H1 (cell line): ENCODE results near the gene PIGL. TPM values are rescaled to one million over a fixed set of nuclear protein-coding genes. Genes with fewer than 3 reads are reported as not detected.

ENCODE experiments used
- CTCF ChIA-PET: fragments of 300-600 bp; sonication (Branson Sonifier 250); formaldehyde crosslinking; loops from one replicate; lab custom pipeline; 2021; ENCODE audit not compliant: partially characterized antibody; lab: Charles Lee
- POLR2A ChIA-PET: fragments of 300-600 bp; sonication (Branson Sonifier 250); formaldehyde crosslinking; loops from one replicate; lab custom pipeline; 2021; ENCODE audit warnings: inconsistent platforms; ENCODE audit not compliant: partially characterized antibody; lab: Charles Lee
- DNase-seq, 2 experiments: peaks; one replicate each; pipeline versions ENCODE4 v3.0.0 to v3.0.0-alpha.2; 2010 to 2022; ENCODE audit warnings: low spot score in 2 of 2, low read depth in 1 of 2, mixed read lengths in 1 of 2
- FAIRE-seq: peaks from 2 replicates; lab custom pipeline; 2011; peaks lifted over from hg19 to GRCh38; lab: Jason Lieb, UNC
- H2AFZ ChIP-seq: 2 replicates; pipeline ENCODE4 v1.8.1; 2012; ENCODE audit warnings: low read length, inconsistent platforms
- H2AK5ac ChIP-seq: 2 replicates; pipeline ENCODE4 v1.6.1; 2013; ENCODE audit warnings: low read depth, low read length
- H2BK120ac ChIP-seq: replicated peaks from 2 replicates; pipeline ENCODE3; 2013; ENCODE audit warnings: low read depth, low read length, inconsistent platforms
- H2BK12ac ChIP-seq: 2 replicates; pipeline ENCODE4 v1.6.1; 2013; ENCODE audit warnings: low read depth, low read length
- H2BK15ac ChIP-seq: 2 replicates; pipeline ENCODE4 v1.6.1; 2013; ENCODE audit warnings: low read length
- H2BK20ac ChIP-seq: 2 replicates; pipeline ENCODE4 v1.6.1; 2013; ENCODE audit warnings: low read length
- H2BK5ac ChIP-seq: 2 replicates; pipeline ENCODE4 v1.6.1; 2013; ENCODE audit warnings: low read depth, low read length
- H3K14ac ChIP-seq: 2 replicates; pipeline ENCODE4 v1.6.1; 2013; ENCODE audit warnings: inconsistent platforms; ENCODE audit not compliant: insufficient read length
- H3K18ac ChIP-seq: 2 replicates; pipeline ENCODE4 v1.6.1; 2013; ENCODE audit warnings: low read length; ENCODE audit errors: extremely low read depth
- H3K23ac ChIP-seq: 2 replicates; pipeline ENCODE4 v1.6.1; 2013; ENCODE audit warnings: inconsistent platforms; ENCODE audit not compliant: insufficient read length
- H3K23me2 ChIP-seq: 2 replicates; pipeline ENCODE4 v1.6.1; 2013; ENCODE audit warnings: low read depth, low read length
- H3K27ac ChIP-seq: 2 replicates; pipeline ENCODE4 v1.6.1; 2011; ENCODE audit warnings: low read depth, low read length, inconsistent platforms
- H3K27me3 ChIP-seq, 4 experiments: replicated peaks in 1 of 4; 1 replicate in 1 of 4; 2 replicates in 3 of 4; pipeline versions ENCODE4 v1.6.1 to v1.8.1; 2011 to 2013; ENCODE audit warnings: low read length in 3 of 4, mild to moderate bottlenecking in 3 of 4, inconsistent platforms in 2 of 4, mixed read lengths in 2 of 4, moderate library complexity in 1 of 4; ENCODE audit not compliant: control insufficient read depth in 3 of 4, insufficient read depth in 3 of 4; ENCODE audit errors: extremely low read depth in 1 of 4
- H3K36me3 ChIP-seq, 4 experiments: 2 replicates each; pipeline versions ENCODE4 v1.6.1 to v1.8.1; 2011 to 2013; ENCODE audit warnings: mild to moderate bottlenecking in 4 of 4, low read length in 3 of 4, moderate library complexity in 2 of 4, control low read depth in 1 of 4, inconsistent platforms in 1 of 4; ENCODE audit not compliant: insufficient read depth in 4 of 4, control insufficient read depth in 2 of 4
- H3K4ac ChIP-seq: replicated peaks from 2 replicates; pipeline ENCODE3; 2013; ENCODE audit warnings: low read length, low read depth, mixed read lengths, inconsistent platforms; ENCODE audit not compliant: insufficient read length
- H3K4me1 ChIP-seq, 4 experiments: replicated peaks in 1 of 4; 1 replicate in 1 of 4; 2 replicates in 3 of 4; pipeline versions ENCODE4 v1.6.1 to v1.8.1; 2011 to 2013; ENCODE audit warnings: low read length in 3 of 4, inconsistent platforms in 2 of 4, mixed read lengths in 1 of 4; ENCODE audit not compliant: insufficient read depth in 4 of 4, control insufficient read depth in 3 of 4
- H3K4me2 ChIP-seq, 2 experiments: 2 replicates each; pipeline versions ENCODE4 v1.6.1 to v1.8.1; 2011 to 2013; ENCODE audit warnings: low read depth in 2 of 2, low read length in 2 of 2, control low read depth in 1 of 2, inconsistent platforms in 1 of 2, mild to moderate bottlenecking in 1 of 2; ENCODE audit not compliant: insufficient read depth in 1 of 2
- H3K4me3 ChIP-seq, 4 experiments: fragments of 200-600, 300-600 bp in 1 of 4; sonication (generic), shearing (Covaris generic), sonication (Bioruptor Twin) in 1 of 4; 2 replicates each; pipeline versions ENCODE4 v1.5.1 to v1.8.1; 2011 to 2016; ENCODE audit warnings: low read length in 4 of 4, low read depth in 3 of 4, control low read depth in 2 of 4, inconsistent platforms in 2 of 4, mild to moderate bottlenecking in 2 of 4, mixed read lengths in 1 of 4, moderate library complexity in 1 of 4; ENCODE audit not compliant: insufficient read depth in 2 of 4; ENCODE audit errors: extremely low read depth in 1 of 4
- H3K56ac ChIP-seq: replicated peaks from 2 replicates; pipeline ENCODE3; 2013; ENCODE audit warnings: low read depth, mild to moderate bottlenecking, mixed read lengths, low read length, inconsistent platforms; ENCODE audit not compliant: insufficient read length
- H3K79me1 ChIP-seq: 2 replicates; pipeline ENCODE4 v1.6.1; 2013; ENCODE audit warnings: low read depth, low read length, control low read depth
- H3K79me2 ChIP-seq, 2 experiments: 2 replicates each; pipeline versions ENCODE4 v1.6.1 to v1.8.1; 2012 to 2013; ENCODE audit warnings: low read length in 2 of 2, mild to moderate bottlenecking in 2 of 2, inconsistent platforms in 1 of 2; ENCODE audit not compliant: insufficient read depth in 2 of 2, control insufficient read depth in 1 of 2
- H3K9ac ChIP-seq, 4 experiments: replicated peaks in 1 of 4; 1 replicate in 1 of 4; 2 replicates in 3 of 4; pipeline versions ENCODE4 v1.6.1 to v1.8.1; 2011 to 2013; ENCODE audit warnings: low read depth in 3 of 4, low read length in 3 of 4, control low read depth in 2 of 4, mild to moderate bottlenecking in 2 of 4, moderate library complexity in 2 of 4, inconsistent platforms in 1 of 4; ENCODE audit errors: extremely low read depth in 1 of 4
- H3K9me3 ChIP-seq, 2 experiments: 2 replicates each; pipeline versions ENCODE4 v1.6.1 to v1.8.1; 2012 to 2013; ENCODE audit warnings: mild to moderate bottlenecking in 2 of 2, moderate library complexity in 2 of 2, control low read depth in 1 of 2, inconsistent platforms in 1 of 2, low read depth in 1 of 2, low read length in 1 of 2, mixed read lengths in 1 of 2; ENCODE audit not compliant: insufficient read depth in 2 of 2
- H4K20me1 ChIP-seq, 2 experiments: replicated peaks in 1 of 2; 2 replicates each; pipeline versions ENCODE3 to v1.8.1; 2011 to 2013; ENCODE audit warnings: inconsistent platforms in 2 of 2, low read length in 2 of 2, mild to moderate bottlenecking in 1 of 2; ENCODE audit not compliant: insufficient read depth in 2 of 2, control insufficient read depth in 1 of 2
- H4K5ac ChIP-seq: 2 replicates; pipeline ENCODE4 v1.6.1; 2013; ENCODE audit warnings: low read length, low read depth, mixed read lengths, inconsistent platforms; ENCODE audit not compliant: insufficient read length
- H4K8ac ChIP-seq: 2 replicates; pipeline ENCODE4 v1.8.0; 2013; ENCODE audit warnings: mild to moderate bottlenecking, moderate library complexity, low read length, inconsistent platforms; ENCODE audit not compliant: insufficient read depth; ENCODE audit errors: extremely low read depth
- H4K91ac ChIP-seq: replicated peaks from 2 replicates; pipeline ENCODE3; 2013; ENCODE audit warnings: low read length, mixed read lengths, inconsistent platforms; ENCODE audit not compliant: insufficient read length
- JUND ChIP-seq: IDR thresholded peaks from 2 replicates; pipeline ENCODE4 v1.6.1; 2011; ENCODE audit warnings: mild to moderate bottlenecking, improper control_type of control experiment, low read length
- POLR2A ChIP-seq, 2 experiments: IDR thresholded peaks; 1 replicate in 1 of 2; 2 replicates in 1 of 2; pipeline ENCODE4 v1.6.1; 2011; ENCODE audit warnings: low read depth in 2 of 2, low read length in 2 of 2, mild to moderate bottlenecking in 2 of 2; ENCODE audit errors: control extremely low read depth in 1 of 2
- POLR2AphosphoS5 ChIP-seq: IDR thresholded peaks from 2 replicates; pipeline ENCODE4 v1.6.1; 2011; ENCODE audit warnings: low read depth, low read length
- WGBS, 2 experiments: shearing (Covaris generic) in 1 of 2; methylation state at CpG; one replicate each; pipeline versions ENCODE4 v1.1.6 to v1.1.7; 2013 to 2015; ENCODE audit warnings: low lambda C conversion rate in 2 of 2, mixed read lengths in 2 of 2, inconsistent platforms in 1 of 2, low coverage in 1 of 2, missing lambda C conversion rate in 1 of 2; ENCODE audit not compliant: insufficient replicate concordance in 2 of 2, insufficient coverage in 1 of 2, insufficient read length in 1 of 2; ENCODE audit errors: extremely low coverage in 1 of 2, missing lambda C conversion rate in 1 of 2; 5-methylcytosine and 5-hydroxymethylcytosine counted together
- polyA plus RNA-seq, 7 experiments: library from polyadenylated mRNA; depleted of rRNA in 3 of 7; stranded (reverse) in 5 of 7; unstranded in 2 of 7; fragments of >200 nt in 5 of 7; fragments of 200-250 nt in 2 of 7; gene quantifications; 1 replicate in 5 of 7; 2 replicates in 1 of 7; 4 replicates in 1 of 7; pipeline versions ENCODE4 v1.2.1 to v1.2.3, GENCODE V29; 2011 to 2013; ENCODE audit warnings: missing spikeins in 2 of 7, mixed read lengths in 2 of 7
- total RNA-seq: library from RNA; stranded (reverse); fragmentation: NEBNext Ultra II Directional; extraction: Animal tissue kit (Norgen Biotek cat#: 25700); gene quantifications from 2 replicates; pipeline ENCODE4 v1.2.1, GENCODE V29; 2021

Gene PIGL
- total and polyA plus RNA-seq, 2 of the 8 experiments (the other 6 are each of a cell fraction or from before 2014, with no cell fraction given) = 28.4 to 30.8 TPM

DNA sequence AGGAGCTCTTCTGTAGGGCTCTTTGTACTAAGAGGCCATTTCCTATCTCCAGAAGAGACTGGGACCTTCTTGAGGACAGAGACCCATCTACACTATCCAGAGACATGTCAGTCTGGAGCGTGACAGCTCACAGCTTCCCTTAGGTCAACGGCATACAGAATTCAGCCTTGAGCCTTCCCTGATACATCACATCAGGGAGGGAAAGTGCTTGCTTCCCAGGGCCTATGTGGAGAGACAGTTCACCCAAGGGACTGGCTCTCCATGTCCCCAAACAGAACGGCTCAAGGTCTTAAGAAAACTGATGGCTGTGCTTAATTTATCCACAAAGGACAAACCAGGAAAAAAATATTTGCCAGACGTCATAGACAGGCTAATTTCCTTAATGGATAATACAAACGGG, 128.6 kb downstream of the PIGL start:
- H3K27ac ChIP-seq = no peak overlapping the region
- CTCF ChIA-PET = interaction anchor here (2.5 kb wide), 1 partner anchor 59 kb away, joined by 6 read pairs; no protein-coding TSS in a partner anchor
- no peak overlapping the region for H2BK120ac ChIP-seq
- FAIRE-seq (no peak), DNase-seq (no peak)
- H3K9me3 ChIP-seq = no peaks in the 10 kb centered on the region
- H3K4me3 ChIP-seq = no peak overlapping the region
- no peak overlapping the region for H3K23ac ChIP-seq
- no peak overlapping the region for H3K4ac ChIP-seq
- H4K91ac ChIP-seq = no peak overlapping the region
- peak; percentile 78 for TF ChIP-seq POLR2AphosphoS5
- no peak for TF ChIP-seq JUND
- TF ChIP-seq POLR2A (IDR thresholded peaks at IDR 0.05; ENCODE audit: control extremely low read depth in 1 of 2, low read depth in 2 of 2, low read length in 2 of 2) = peak in 1 of 2 experiments; percentile 50; a peak in 1 of 3 replicates
- H2BK5ac ChIP-seq = no peak overlapping the region
- H4K5ac ChIP-seq = no peak overlapping the region
- H3K9ac ChIP-seq = no peak overlapping the region
- H3K4me2 ChIP-seq = no peak overlapping the region
- no peak overlapping the region for H3K18ac ChIP-seq
- no peak overlapping the region for H4K8ac ChIP-seq
- no peak overlapping the region for H3K14ac ChIP-seq
- 90% methylated on average over 5 of the region's 5 CpGs; no CpG with 5 or more reads in 1 of the 2 experiments for WGBS, 2 experiments
- H3K23me2 ChIP-seq = no peaks in the 10 kb centered on the region
- no peaks in the 10 kb centered on the region for H3K27me3 ChIP-seq
- no peak overlapping the region for H2BK15ac ChIP-seq
- H2AFZ ChIP-seq = no peak overlapping the region
- no peak overlapping the region for H2BK12ac ChIP-seq
- no peaks in the 10 kb centered on the region for H3K4me1 ChIP-seq
- POLR2A ChIA-PET = interaction anchor here (0.9 to 8.1 kb wide), 5 partner anchors 6 to 98 kb away, joined by 3 to 71 read pairs (median 4); partner anchors contain the start of genes CENPV and UBB
- peaks cover 0 to 15% of the 10 kb centered on the region in 2 experiments; a peak in 2 of 4 replicates for H3K79me2 ChIP-seq
- H2AK5ac ChIP-seq = no peak overlapping the region
- H3K79me1 ChIP-seq = no peaks in the 10 kb centered on the region
- peaks cover 25 to 65% (median 46%) of the 10 kb centered on the region in 4 experiments for H3K36me3 ChIP-seq
- no peak overlapping the region for H2BK20ac ChIP-seq
- peaks cover 0 to 4% of the 10 kb centered on the region in 2 experiments for H4K20me1 ChIP-seq
- H3K56ac ChIP-seq = no peak overlapping the region
